Liver (tissue), 9 donors: ENCODE data around the gene DIS3L2. TPM values are rescaled to one million over a fixed set of nuclear protein-coding genes. Genes with fewer than 3 reads are reported as not detected.

ENCODE experiments used
- DNase-seq: peaks from one replicate; pipeline ENCODE4 v3.0.0-alpha.2; 2017; ENCODE audit warnings: low spot score
- H3K27ac ChIP-seq, 2 donors: one replicate each; pipeline ENCODE4 v1.7.0; 2013; ENCODE audit warnings: inconsistent platforms in 2 of 2, low read length in 2 of 2, control low read depth in 1 of 2, low read depth in 1 of 2, mild to moderate bottlenecking in 1 of 2
- H3K27me3 ChIP-seq, 4 donors: one replicate each; pipeline versions ENCODE4 v1.6.1 to v1.7.0; 2013; ENCODE audit warnings: low read length in 3 of 4, inconsistent platforms in 1 of 4, mild to moderate bottlenecking in 1 of 4, moderate library complexity in 1 of 4; ENCODE audit not compliant: control insufficient read depth in 4 of 4, insufficient read depth in 4 of 4
- H3K36me3 ChIP-seq, 4 donors: one replicate each; pipeline versions ENCODE4 v1.6.1 to v1.7.0; 2013; ENCODE audit warnings: low read length in 3 of 4, mild to moderate bottlenecking in 3 of 4, low read depth in 1 of 4, moderate library complexity in 1 of 4; ENCODE audit not compliant: control insufficient read depth in 4 of 4, insufficient read depth in 3 of 4
- H3K4me1 ChIP-seq, 4 donors: one replicate each; pipeline versions ENCODE4 v1.6.1 to v1.7.0; 2013; ENCODE audit warnings: low read length in 3 of 4, mild to moderate bottlenecking in 3 of 4, moderate library complexity in 1 of 4; ENCODE audit not compliant: control insufficient read depth in 4 of 4, insufficient read depth in 4 of 4
- H3K4me3 ChIP-seq, 3 donors: one replicate each; pipeline versions ENCODE4 v1.6.1 to v1.7.0; 2013; ENCODE audit warnings: low read length in 3 of 3, control low read depth in 1 of 3, low read depth in 1 of 3, mild to moderate bottlenecking in 1 of 3
- H3K9ac ChIP-seq, 2 donors: one replicate each; pipeline ENCODE4 v1.7.0; 2013; ENCODE audit warnings: low read length in 2 of 2, mild to moderate bottlenecking in 2 of 2, moderate library complexity in 2 of 2, control low read depth in 1 of 2, low read depth in 1 of 2
- H3K9me3 ChIP-seq, 4 donors: one replicate each; pipeline versions ENCODE4 v1.6.1 to v1.7.0; 2013; ENCODE audit warnings: low read length in 3 of 4; ENCODE audit not compliant: control insufficient read depth in 4 of 4
- ATF3 ChIP-seq: IDR thresholded peaks from 2 replicates; pipeline ENCODE4 v1.6.1; 2016; ENCODE audit warnings: antibody characterized with exemption
- CTCF ChIP-seq: fragments of 150-350 bp; IDR thresholded peaks from 2 replicates; pipeline ENCODE4 v1.5.1; 2017; ENCODE audit warnings: improper control_type of control experiment, low read depth, low read length; ENCODE audit not compliant: missing input control
- EGR1 ChIP-seq, 2 donors: IDR thresholded peaks; 2 replicates each; pipeline ENCODE4 v1.6.1; 2016 to 2018; ENCODE audit warnings: antibody characterized with exemption in 2 of 2, low read depth in 2 of 2
- FOXA1 ChIP-seq: IDR thresholded peaks from 2 replicates; pipeline ENCODE4 v1.6.1; 2016; ENCODE audit warnings: antibody characterized with exemption
- FOXA2 ChIP-seq: IDR thresholded peaks from 2 replicates; pipeline ENCODE4 v1.6.1; 2016; ENCODE audit warnings: antibody characterized with exemption
- GABPA ChIP-seq, 2 donors: IDR thresholded peaks in 1 of 2; conservative IDR thresholded peaks in 1 of 2; 2 replicates each; pipeline ENCODE4 v1.6.1; 2016; ENCODE audit warnings: antibody characterized with exemption in 2 of 2, mild to moderate bottlenecking in 1 of 2, moderate library complexity in 1 of 2
- HNF4A ChIP-seq, 2 donors: conservative IDR thresholded peaks; 2 replicates each; pipeline ENCODE4 v1.6.1; 2016; ENCODE audit warnings: antibody characterized with exemption in 2 of 2, mild to moderate bottlenecking in 2 of 2
- HNF4G ChIP-seq: IDR thresholded peaks from 2 replicates; pipeline ENCODE4 v1.6.1; 2016; ENCODE audit warnings: antibody characterized with exemption
- JUND ChIP-seq, 2 donors: IDR thresholded peaks; 2 replicates each; pipeline ENCODE4 v1.6.1; 2016; ENCODE audit warnings: antibody characterized with exemption in 2 of 2
- MAX ChIP-seq: IDR thresholded peaks from 2 replicates; pipeline ENCODE4 v1.6.1; 2016; ENCODE audit warnings: antibody characterized with exemption
- NR2F2 ChIP-seq: IDR thresholded peaks from 2 replicates; pipeline ENCODE4 v1.6.1; 2016; ENCODE audit warnings: antibody characterized with exemption
- RAD21 ChIP-seq, 2 donors: IDR thresholded peaks; 2 replicates each; pipeline ENCODE4 v1.6.1; 2016; ENCODE audit warnings: antibody characterized with exemption in 2 of 2, mild to moderate bottlenecking in 2 of 2
- REST ChIP-seq: IDR thresholded peaks from 2 replicates; pipeline ENCODE4 v1.6.1; 2016; ENCODE audit warnings: antibody characterized with exemption, mild to moderate bottlenecking
- RXRA ChIP-seq, 2 donors: IDR thresholded peaks; 2 replicates each; pipeline ENCODE4 v1.6.1; 2017 to 2018; ENCODE audit warnings: antibody characterized with exemption in 2 of 2, mild to moderate bottlenecking in 1 of 2
- SP1 ChIP-seq: IDR thresholded peaks from 2 replicates; pipeline ENCODE4 v1.6.1; 2018; ENCODE audit warnings: antibody characterized with exemption, mild to moderate bottlenecking
- TAF1 ChIP-seq: conservative IDR thresholded peaks from 2 replicates; pipeline ENCODE4 v1.6.1; 2016; ENCODE audit warnings: antibody characterized with exemption, mild to moderate bottlenecking
- YY1 ChIP-seq: IDR thresholded peaks from 2 replicates; pipeline ENCODE4 v1.6.1; 2016; ENCODE audit warnings: antibody characterized with exemption, mild to moderate bottlenecking
- ZBTB33 ChIP-seq: IDR thresholded peaks from 2 replicates; pipeline ENCODE4 v1.6.1; 2016; ENCODE audit warnings: antibody characterized with exemption
- WGBS: extraction: QIAGEN DNeasy Blood & Tissue Kit; methylation state at CpG from one replicate; pipeline ENCODE4 v1.1.7; 2013; 5-methylcytosine and 5-hydroxymethylcytosine counted together
- polyA plus RNA-seq, 2 donors: library from polyadenylated mRNA; stranded (reverse) in 1 of 2; unstranded in 1 of 2; fragments of 200-250 nt in 1 of 2; fragments of >200 nt in 1 of 2; fragmentation: Nextera tagmentation in 1 of 2; extraction: Ambion mirVana in 1 of 2; gene quantifications; one replicate each; pipeline versions ENCODE4 v1.2.1 to v1.2.3, GENCODE V29; 2013 to 2015
- total RNA-seq, 2 donors: library from RNA; depleted of rRNA; stranded (reverse); fragments of >200 nt; gene quantifications; one replicate each; pipeline ENCODE4 v1.2.3, GENCODE V29; 2014
- donor health status: healthy.
- donor health status: healthy.
- donor health status: healthy.
- donor health status: healthy.
- donor health status: healthy.

The DIS3L2 gene
- total and polyA plus RNA-seq, 4 donors, result 5.7 to 21.5 (median 8.8) TPM

GRCh38 chr2:232214053-232214452, 252.5 kb downstream of the DIS3L2 start:
- WGBS, result 97% methylated on average over 5 of the region's 5 CpGs
- H3K27ac ChIP-seq, result no peak overlapping the region
- TF ChIP-seq HNF4G (no peak), EGR1 (IDR thresholded peaks at IDR 0.05; ENCODE audit: low read depth in 2 of 2) (no peak), NR2F2 (no peak), HNF4A (conservative IDR thresholded peaks at IDR 0.05) (no peak), TAF1 (no peak), CTCF (no peak), REST (no peak), MAX (no peak), SP1 (no peak), GABPA (IDR thresholded peaks at IDR 0.05 in 1 of 2, conservative IDR thresholded peaks at IDR 0.05 in 1 of 2) (no peak)

GRCh38 chr2:232216028-232216427, 254.5 kb downstream of the DIS3L2 start:
- no peak overlapping the region for H3K9ac ChIP-seq
- H3K4me3 ChIP-seq, result no peak overlapping the region
- no peak overlapping the region for H3K27ac ChIP-seq
- peaks cover 0 to 6% (median under 1%) of the 10 kb centered on the region in 4 donors for H3K36me3 ChIP-seq
- no peaks in the 10 kb centered on the region for H3K9me3 ChIP-seq
- TF ChIP-seq MAX (no peak), YY1 (no peak), FOXA1 (no peak), REST (no peak), EGR1 (IDR thresholded peaks at IDR 0.05; ENCODE audit: low read depth in 2 of 2) (no peak), JUND (IDR thresholded peaks at IDR 0.05) (no peak), HNF4A (conservative IDR thresholded peaks at IDR 0.05) (no peak), RAD21 (IDR thresholded peaks at IDR 0.05) (no peak), GABPA (IDR thresholded peaks at IDR 0.05 in 1 of 2, conservative IDR thresholded peaks at IDR 0.05 in 1 of 2) (no peak), TAF1 (no peak), NR2F2 (no peak), HNF4G (no peak), ATF3 (no peak), FOXA2 (no peak), CTCF (no peak), RXRA (IDR thresholded peaks at IDR 0.05) (no peak), ZBTB33 (no peak)
- no peaks in the 10 kb centered on the region for H3K4me1 ChIP-seq
- H3K27me3 ChIP-seq, result no peaks in the 10 kb centered on the region
- no peak for DNase-seq
- WGBS, result 94% methylated on average over 3 of the region's 3 CpGs

More at GRCh38 chr2:232214053-232214452, 252.5 kb downstream of the DIS3L2 start:
- Histone ChIP-seq H3K9ac (no peak overlapping the region), H3K36me3 (peaks cover 0 to 10% (median 6%) of the 10 kb centered on the region in 4 donors), H3K4me1 (no peaks in the 10 kb centered on the region), H3K9me3 (no peaks in the 10 kb centered on the region), H3K27me3 (no peaks in the 10 kb centered on the region), H3K4me3 (no peak overlapping the region)
- DNase-seq, result no peak
